Smooth muscle cell (in vitro differentiated cells): ENCODE results near the gene RAPGEF6. TPM values are rescaled to one million over a fixed set of nuclear protein-coding genes. Genes with fewer than 3 reads are reported as not detected.
A peak's percentile ranks its signal among the peaks of the same experiment; 100 is the strongest.

Experiments
- DNase-seq: peaks from one replicate; lab custom pipeline; 2025; ENCODE audit not compliant: unreplicated experiment; lab: John Stamatoyannopoulos, UW
- H2AFZ ChIP-seq: fragments of 200-600 bp; sonication (generic); 2 replicates; pipeline ENCODE4 v1.6.0; 2016; ENCODE audit warnings: antibody characterized with exemption, low read depth, mild to moderate bottlenecking
- H3F3A ChIP-seq: fragments of 200-600 bp; sonication (generic); 2 replicates; pipeline ENCODE4 v1.6.0; 2017; ENCODE audit warnings: antibody characterized with exemption, low read depth
- H3K27ac ChIP-seq: fragments of 200-600 bp; sonication (generic); 2 replicates; pipeline ENCODE4 v1.5.1; 2016; ENCODE audit warnings: low read depth, mild to moderate bottlenecking
- H3K27me3 ChIP-seq: fragments of 200-600 bp; sonication (generic); 2 replicates; pipeline ENCODE4 v1.6.1; 2016; ENCODE audit warnings: low read depth, mild to moderate bottlenecking
- H3K36me3 ChIP-seq: fragments of 200-600 bp; sonication (generic); 2 replicates; pipeline ENCODE4 v1.5.1; 2016; ENCODE audit warnings: low read depth
- H3K4me1 ChIP-seq: fragments of 200-600 bp; sonication (generic); 2 replicates; pipeline ENCODE4 v1.5.1; 2016; ENCODE audit warnings: low read depth
- H3K4me2 ChIP-seq: fragments of 200-600 bp; sonication (generic); 2 replicates; pipeline ENCODE4 v1.6.0; 2016; ENCODE audit warnings: mild to moderate bottlenecking
- H3K4me3 ChIP-seq: fragments of 200-600 bp; sonication (generic); 2 replicates; pipeline ENCODE4 v1.5.1; 2016; ENCODE audit warnings: mild to moderate bottlenecking
- H3K79me2 ChIP-seq: fragments of 200-600 bp; sonication (generic); 2 replicates; pipeline ENCODE4 v1.6.0; 2016; ENCODE audit warnings: low read depth, mild to moderate bottlenecking
- H3K9ac ChIP-seq: fragments of 200-600 bp; sonication (generic); 2 replicates; pipeline ENCODE4 v1.6.0; 2016; ENCODE audit warnings: low read depth
- H3K9me3 ChIP-seq: fragments of 200-600 bp; sonication (generic); replicated peaks from 2 replicates; pipeline ENCODE4 v1.5.1; 2016; ENCODE audit warnings: low read depth
- H4K20me1 ChIP-seq: fragments of 200-600 bp; sonication (generic); 2 replicates; pipeline ENCODE4 v1.6.0; 2016; ENCODE audit warnings: low read depth
- CTCF ChIP-seq: fragments of 200-600 bp; sonication (generic); IDR thresholded peaks from 2 replicates; pipeline ENCODE4 v1.5.1; 2017; ENCODE audit warnings: borderline replicate concordance, mild to moderate bottlenecking, antibody characterized with exemption; ENCODE audit not compliant: insufficient read depth, poor library complexity, severe bottlenecking
- WGBS: methylation state at CpG from one replicate; pipeline ENCODE4 v1.1.7; 2016; ENCODE audit warnings: low lambda C conversion rate; 5-methylcytosine and 5-hydroxymethylcytosine counted together
- polyA plus RNA-seq: library from polyadenylated mRNA; unstranded; fragments of >200 nt; fragmentation: Nextera tagmentation; extraction: Ambion mirVana; gene quantifications from 2 replicates; pipeline ENCODE4 v1.2.1, GENCODE V29; 2016
- total RNA-seq: library from RNA; depleted of rRNA; stranded (reverse); fragments of >200 nt; gene quantifications from 2 replicates; pipeline ENCODE4 v1.2.3, GENCODE V29; 2014

RAPGEF6 gene
- total and polyA plus RNA-seq, 2 experiments from 2014 or later = 1.9 to 13.3 TPM

DNA sequence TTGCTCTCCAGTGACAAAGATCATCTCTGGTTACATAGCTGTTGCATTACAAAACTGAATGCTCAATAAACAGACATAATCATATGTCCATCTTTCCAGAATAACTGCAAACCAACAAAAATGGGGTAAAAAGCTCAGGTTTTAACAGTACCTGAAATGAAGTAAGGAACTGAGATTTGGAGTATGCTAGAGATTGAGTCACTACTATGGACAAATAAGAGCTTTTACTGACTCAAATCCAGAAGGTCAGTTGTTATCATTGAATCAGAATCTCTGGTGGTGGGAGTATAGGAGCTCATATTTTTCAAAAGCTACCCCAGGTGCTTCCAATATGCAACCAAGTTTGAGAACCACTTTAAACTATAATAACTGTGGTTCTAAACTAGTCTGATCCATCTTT lies 4.1 kb upstream of the RAPGEF6 start:
- H3K9me3 ChIP-seq = no peaks in the 10 kb centered on the region
- H3K79me2 ChIP-seq = peaks cover 3% of the 10 kb centered on the region
- H3K4me1 ChIP-seq = peaks cover 10% of the 10 kb centered on the region
- no peaks in the 10 kb centered on the region for H4K20me1 ChIP-seq
- no peak overlapping the region for H2AFZ ChIP-seq
- H3K9ac ChIP-seq = no peak overlapping the region
- H3K27me3 ChIP-seq = no peaks in the 10 kb centered on the region
- H3K27ac ChIP-seq = no peak overlapping the region
- no peak overlapping the region for H3K4me3 ChIP-seq
- no peak overlapping the region for H3K4me2 ChIP-seq
- no peaks in the 10 kb centered on the region for H3K36me3 ChIP-seq
- H3F3A ChIP-seq = peaks cover 5% of the 10 kb centered on the region
- no peak for TF ChIP-seq CTCF
- no peak for DNase-seq

GRCh38 chr5:131637694-131638093 lies 2.7 kb upstream of the RAPGEF6 start:
- Histone ChIP-seq H3K4me3 (no peak overlapping the region), H3F3A (peaks cover 5% of the 10 kb centered on the region), H3K79me2 (peaks cover 17% of the 10 kb centered on the region), H3K9me3 (no peaks in the 10 kb centered on the region), H3K36me3 (no peaks in the 10 kb centered on the region), H4K20me1 (peaks cover 2% of the 10 kb centered on the region), H3K4me2 (no peak overlapping the region), H3K4me1 (peaks cover 16% of the 10 kb centered on the region), H3K27ac (no peak overlapping the region), H2AFZ (no peak overlapping the region), H3K9ac (no peak overlapping the region), H3K27me3 (no peaks in the 10 kb centered on the region)
- WGBS = 92% methylated on average over 4 of the region's 4 CpGs
- no peak for DNase-seq
- TF ChIP-seq CTCF = no peak

GRCh38 chr5:131635684-131636572 lies 899 bp upstream of the RAPGEF6 start:
- Histone ChIP-seq H3K4me3 (peak overlapping the region; percentile 74), H3K27ac (peak overlapping the region; percentile 97), H3K4me2 (peak overlapping the region; percentile 88), H3K9ac (peak overlapping the region; percentile 91), H3K36me3 (no peaks in the 10 kb centered on the region), H3F3A (peaks cover 5% of the 10 kb centered on the region), H2AFZ (peak overlapping the region; percentile 80), H3K4me1 (peaks cover 16% of the 10 kb centered on the region), H3K27me3 (no peaks in the 10 kb centered on the region), H3K79me2 (peaks cover 34% of the 10 kb centered on the region), H4K20me1 (peaks cover 9% of the 10 kb centered on the region), H3K9me3 (no peaks in the 10 kb centered on the region)
- 8% methylated on average over 24 of the region's 24 CpGs for WGBS
- DNase-seq = peak; percentile 62
- TF ChIP-seq CTCF = no peak

GRCh38 chr5:131634666-131634995 lies 398 bp downstream of the RAPGEF6 start:
- Histone ChIP-seq H3K27me3 (no peaks in the 10 kb centered on the region), H3K79me2 (peaks cover 47% of the 10 kb centered on the region), H3K4me1 (peaks cover 16% of the 10 kb centered on the region), H3K27ac (peak overlapping the region; percentile 97), H3K9me3 (no peaks in the 10 kb centered on the region), H3K36me3 (no peaks in the 10 kb centered on the region), H3K4me3 (peak overlapping the region; percentile 74), H2AFZ (peak overlapping the region; percentile 59), H3K9ac (peak overlapping the region; percentile 85), H3K4me2 (peak overlapping the region; percentile 88), H4K20me1 (peaks cover 9% of the 10 kb centered on the region), H3F3A (peaks cover 5% of the 10 kb centered on the region)
- WGBS = under 1% methylated on average over 21 of the region's 21 CpGs
- DNase-seq = no peak
- TF ChIP-seq CTCF = no peak
